NCI-H524 (cell line): ENCODE data around the gene RREB1.
"Not testable (repeated sequence)": the region's sequence is repeated elsewhere in the genome, so short reads cannot be mapped to it uniquely, and the experiment has no call there.

ENCODE experiments used
- DNase-seq, 2 experiments: peaks; one replicate each; lab custom pipeline; 2025; lab: John Stamatoyannopoulos, UW

RREB1 gene

GRCh38 chr6:7145585-7145884 is 37.8 kb downstream of the RREB1 start:
- DNase-seq: no peak

DNA sequence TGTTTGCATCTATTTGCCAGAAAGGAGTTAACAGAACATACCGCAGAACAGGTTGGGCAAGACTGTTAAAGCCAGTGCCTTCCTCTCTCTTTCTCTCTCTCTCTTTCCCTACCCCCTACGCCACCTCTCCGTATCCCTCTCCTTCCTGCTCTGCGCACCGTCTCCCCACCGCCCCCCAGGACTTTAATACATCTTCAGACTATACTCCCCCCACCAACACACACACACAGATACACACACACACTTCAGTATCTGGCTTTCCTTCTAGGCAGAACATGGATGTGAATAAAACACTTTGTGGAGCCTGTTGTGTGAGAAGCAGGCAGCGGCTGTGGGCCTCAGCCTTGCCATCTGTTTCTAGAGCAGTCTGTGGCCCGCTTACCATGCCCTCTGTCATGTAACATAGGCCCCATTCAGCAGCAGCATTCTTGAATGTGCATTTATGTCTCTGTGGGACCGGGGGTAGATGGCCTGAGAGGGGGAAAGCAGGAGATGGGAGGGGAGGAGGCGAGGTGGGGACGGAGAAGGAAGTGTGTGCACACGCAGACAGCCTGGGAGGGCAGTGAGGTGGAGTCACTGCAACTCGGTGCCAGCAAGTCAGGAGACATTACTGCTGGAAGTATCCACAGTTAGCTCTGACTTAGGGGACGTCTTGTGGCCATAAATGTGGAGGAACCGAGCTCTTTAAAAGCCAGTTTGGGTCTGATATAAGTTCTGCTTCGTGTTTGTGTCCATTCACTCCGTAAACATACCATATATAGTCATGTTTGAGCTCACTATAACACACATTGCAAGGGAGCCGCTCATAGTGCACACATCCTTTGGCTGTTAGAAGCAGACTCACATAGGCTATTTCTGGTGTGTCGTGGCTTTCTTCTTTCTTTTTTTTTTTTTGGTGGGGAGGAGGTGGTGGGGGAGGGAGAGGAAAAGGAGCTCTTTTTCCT is 38.4 kb downstream of the RREB1 start:
- no peak for DNase-seq

DNA sequence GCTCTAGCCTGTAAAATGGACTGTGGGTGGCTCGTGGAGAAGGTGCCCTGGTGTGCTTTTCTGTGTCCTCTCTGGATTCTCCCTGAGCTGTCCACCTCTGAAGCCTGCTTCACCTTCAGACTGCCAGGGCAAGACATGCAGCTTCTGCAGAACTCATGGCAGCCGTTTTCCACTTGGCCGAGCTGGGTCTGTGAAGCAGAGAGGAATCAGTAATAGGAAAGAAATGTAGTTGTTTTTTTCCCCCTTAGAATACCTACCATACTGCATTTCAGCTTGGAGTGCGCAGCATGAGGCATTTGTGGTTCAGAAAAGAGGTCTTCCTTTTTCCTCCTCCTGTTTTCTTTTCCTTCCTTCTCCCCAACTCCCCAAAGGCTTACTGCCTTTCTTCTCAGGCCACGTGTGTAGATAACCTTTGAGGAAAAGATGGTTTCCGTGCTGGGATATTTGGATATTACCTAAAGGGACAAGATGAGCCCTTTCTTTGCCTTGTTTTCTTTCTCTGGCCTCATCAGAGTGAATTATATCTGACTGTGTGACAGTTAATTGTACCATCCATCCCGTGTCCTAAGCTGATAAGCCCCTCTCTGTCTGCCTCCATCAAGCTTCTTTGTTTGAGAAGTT is 39.4 kb downstream of the RREB1 start:
- no peak for DNase-seq

- DNase-seq: no peak
Observed at GRCh38 chr6:7148100-7148822, 40.5 kb downstream of the RREB1 start.

DNA sequence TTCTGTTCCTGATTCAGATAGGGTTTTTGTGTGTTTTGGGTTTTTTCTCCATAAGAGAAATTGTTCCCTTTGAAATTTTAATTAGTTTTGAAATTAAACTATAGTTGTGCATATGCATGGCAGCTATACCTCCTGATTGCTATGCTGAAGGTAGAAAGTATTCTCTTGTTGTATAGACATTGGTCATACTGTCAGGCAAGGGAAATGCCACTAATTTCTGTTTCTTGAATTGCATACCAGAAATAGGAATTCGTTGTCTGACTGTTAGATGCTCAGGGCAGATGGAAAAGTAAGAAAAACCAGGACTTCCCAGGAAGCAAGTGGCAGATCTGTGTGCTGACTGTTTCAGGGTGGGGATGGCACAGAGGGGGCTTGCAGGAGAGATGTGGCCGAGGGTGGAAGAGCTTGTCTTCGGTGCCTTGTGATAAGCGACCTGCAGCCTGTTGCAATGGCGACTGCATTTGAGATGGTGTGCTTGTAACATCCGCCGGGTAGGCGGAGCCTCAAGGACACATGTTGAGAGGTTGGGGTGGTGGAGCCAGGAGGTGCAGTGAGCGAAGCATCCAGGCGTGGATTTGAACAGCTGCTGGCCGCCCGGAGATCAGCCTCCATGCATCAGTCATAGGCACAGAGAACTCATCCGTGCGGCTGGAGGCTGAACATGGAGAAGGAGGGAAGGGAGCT is 42.8 kb downstream of the RREB1 start:
- peak; percentile 65 to 85 for DNase-seq

DNA sequence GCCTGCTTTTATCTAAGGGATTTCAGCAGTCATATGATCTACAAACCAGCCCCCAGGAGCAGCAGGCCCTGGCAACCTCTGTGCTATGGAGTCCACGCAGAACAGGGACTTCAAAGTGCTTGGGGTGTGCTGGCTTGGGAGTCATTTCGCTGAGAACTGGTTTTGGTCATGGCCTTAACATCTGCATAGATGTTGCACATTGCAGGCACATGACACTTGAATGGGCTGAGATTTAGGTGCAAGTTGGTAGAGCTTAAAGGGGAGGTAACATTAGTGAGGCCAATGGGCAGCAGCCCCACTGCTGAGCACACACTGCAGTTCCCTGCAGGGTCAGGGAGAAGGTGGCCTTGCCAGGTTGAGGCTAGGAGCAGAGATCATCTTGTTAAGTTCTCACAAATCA is 43.6 kb downstream of the RREB1 start:
- no peak for DNase-seq

- no peak for DNase-seq
Observed at GRCh38 chr6:7152462-7152861, 44.7 kb downstream of the RREB1 start.

GRCh38 chr6:7153789-7154188 is 46.0 kb downstream of the RREB1 start:
- no peak for DNase-seq

GRCh38 chr6:7154341-7155139 is 46.8 kb downstream of the RREB1 start:
- no peak for DNase-seq

- no peak for DNase-seq
Observed at GRCh38 chr6:7155871-7156579, 48.3 kb downstream of the RREB1 start.

DNA sequence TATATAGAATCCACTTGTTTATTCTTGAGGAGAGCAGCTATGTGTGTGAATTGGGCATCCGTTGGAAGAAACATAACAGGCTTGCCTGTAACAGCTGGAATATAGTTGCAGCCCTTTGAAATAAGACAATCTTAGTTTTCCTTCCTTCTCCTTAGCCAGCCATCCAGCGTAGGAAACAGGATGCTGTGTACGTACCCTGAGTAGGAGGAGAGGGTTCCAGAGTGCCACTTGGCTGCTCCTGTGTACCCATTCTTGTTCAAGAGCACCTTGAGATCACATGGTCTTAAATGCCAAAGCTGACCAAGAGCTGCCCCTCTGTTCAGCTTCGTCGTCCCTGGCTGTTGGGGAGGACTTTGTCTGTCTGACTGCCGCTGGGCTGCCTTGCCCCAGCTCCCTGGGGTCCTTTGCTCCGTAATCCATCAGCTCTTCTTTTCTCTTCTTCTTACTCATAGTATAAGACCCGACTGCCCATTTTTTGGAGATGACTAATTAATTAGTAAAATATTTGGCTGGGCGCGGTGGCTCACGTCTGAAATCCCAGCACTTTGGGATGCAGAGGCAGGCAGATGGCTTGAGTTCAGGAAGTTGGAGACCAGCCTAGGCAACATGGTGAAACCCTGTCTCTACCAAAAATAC is 49.0 kb downstream of the RREB1 start:
- DNase-seq: no peak

DNA sequence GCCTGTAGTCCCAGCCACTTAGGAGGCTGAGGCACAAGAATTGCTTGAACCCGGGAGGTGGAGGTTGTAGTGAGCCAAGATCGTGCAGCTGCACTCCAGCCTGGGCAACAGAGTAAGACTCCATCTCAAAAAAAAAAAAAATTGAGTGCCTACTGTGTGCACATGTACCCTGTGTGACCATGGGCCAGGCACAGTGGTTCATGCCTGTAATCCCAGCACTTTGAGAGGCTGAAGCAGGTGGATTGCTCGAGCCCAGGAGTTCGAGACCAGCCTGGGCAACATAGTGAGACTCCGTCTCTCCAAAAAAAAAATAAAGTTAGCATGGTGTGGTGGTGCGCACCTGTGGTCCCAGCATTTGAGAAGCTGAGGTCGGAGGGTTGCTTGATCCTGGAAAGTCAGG is 49.5 kb downstream of the RREB1 start:
- DNase-seq: not testable (repeated sequence)

DNA sequence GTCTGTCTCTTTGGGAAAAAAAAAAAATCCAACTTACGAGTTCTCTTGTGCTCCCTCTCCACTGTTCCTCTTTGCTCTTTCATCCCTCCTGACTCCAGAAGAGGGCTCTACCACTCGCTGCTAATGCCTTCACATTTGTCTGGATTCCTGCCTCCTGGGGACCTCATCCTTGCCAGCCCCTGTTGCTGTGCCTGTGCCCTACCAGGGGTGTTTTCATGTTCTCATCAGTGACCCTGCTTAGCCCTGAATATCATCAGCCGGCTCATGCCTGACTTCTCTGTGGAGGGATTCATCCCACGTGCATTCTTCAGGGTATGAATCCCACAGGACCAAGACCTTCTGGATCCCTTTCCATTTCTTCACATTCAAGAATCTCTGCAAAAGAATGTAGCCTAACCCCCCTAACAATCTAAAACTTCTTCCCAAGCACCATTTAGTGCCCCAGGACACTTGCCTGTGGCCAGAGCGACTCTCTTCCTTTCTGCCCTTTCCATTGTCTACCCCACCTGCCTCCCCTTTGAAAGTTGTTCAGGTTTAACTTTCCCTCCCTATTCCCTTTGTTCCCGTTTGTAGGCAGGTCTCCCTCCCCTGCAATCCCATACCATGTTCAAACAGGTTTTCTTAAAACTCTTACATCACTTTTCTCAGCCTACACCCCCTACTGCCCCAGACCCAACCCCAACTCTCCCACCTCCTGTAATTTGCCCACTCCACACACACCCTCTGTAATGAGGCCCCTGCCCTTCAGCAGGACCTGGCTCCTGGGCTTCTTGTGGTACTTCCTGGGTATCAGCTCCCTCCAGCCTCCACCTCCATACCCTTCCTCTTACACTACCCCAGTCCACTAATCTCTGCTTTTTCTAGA is 50.2 kb downstream of the RREB1 start:
- no peak for DNase-seq

- no peak for DNase-seq
Observed at GRCh38 chr6:7159790-7160525, 52.2 kb downstream of the RREB1 start.

- no peak for DNase-seq
Observed at GRCh38 chr6:7161253-7161623, 53.5 kb downstream of the RREB1 start.

DNA sequence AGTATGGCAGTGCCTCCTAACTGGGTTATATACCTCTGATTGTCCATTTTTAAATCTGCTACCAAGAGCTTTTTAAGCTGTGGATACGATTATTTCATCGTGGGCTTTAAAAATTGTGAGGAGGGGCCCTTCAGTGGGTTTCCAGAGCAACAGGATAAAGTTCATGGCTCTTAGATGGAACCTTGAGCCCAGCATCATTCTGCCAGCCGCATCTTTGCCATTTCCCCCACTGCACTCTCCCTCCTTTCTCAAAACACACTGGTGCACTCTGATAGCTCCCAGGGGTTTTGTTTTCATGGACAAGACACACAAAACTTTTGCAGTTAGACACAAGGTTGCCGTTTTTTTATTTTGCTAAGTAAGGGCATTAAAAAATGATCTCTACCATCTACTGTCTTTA is 54.1 kb downstream of the RREB1 start:
- no peak for DNase-seq

- DNase-seq: no peak
Observed at GRCh38 chr6:7163661-7164071, 55.9 kb downstream of the RREB1 start.

DNA sequence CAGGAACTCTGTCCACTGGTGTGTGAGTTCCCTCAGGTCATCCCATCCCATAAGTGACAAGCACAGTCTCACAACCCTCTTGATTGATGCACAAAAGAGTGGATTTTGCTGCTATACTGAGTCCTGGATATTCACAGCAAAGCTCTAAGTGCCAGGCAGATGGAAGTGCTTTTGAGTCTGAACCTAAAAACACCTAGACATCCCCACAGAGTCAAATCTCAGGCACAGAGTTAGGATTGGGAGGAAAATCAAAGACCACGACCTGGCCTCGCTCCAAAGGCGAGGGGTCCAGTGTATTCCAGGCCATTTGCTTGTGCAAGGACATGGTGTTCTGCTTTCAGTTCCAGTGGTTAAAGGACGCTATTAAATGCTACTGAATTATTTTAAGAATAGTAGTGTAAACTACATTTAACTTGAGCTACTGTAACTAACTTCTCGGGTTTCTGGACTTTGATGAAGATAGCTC is 56.8 kb downstream of the RREB1 start:
- no peak for DNase-seq
